ENCODE data around the gene TMEM150A. TPM values are rescaled to one million over a fixed set of nuclear protein-coding genes. Genes with fewer than 3 reads are reported as not detected.

The TMEM150A gene
- total and polyA plus RNA-seq, 2 of the 13 experiments (the other 11 are each of a cell fraction or from before 2014, with no cell fraction given), result 30.1 to 70.4 TPM

GRCh38 chr2:85602476-85603234 lies at the start of gene TMEM150A (continued):
- TF ChIP-seq NAIF1 (CRISPR knock-in tag; IDR thresholded peaks at IDR 0.05; ENCODE audit: borderline replicate concordance) (no peak), ZNF574 (CRISPR knock-in tag; IDR thresholded peaks at IDR 0.05) (peak; percentile 89), KLF16 (CRISPR knock-in tag; IDR thresholded peaks at IDR 0.05) (peak in 1 of 2 experiments; percentile 53; a peak in 2 of 4 replicates), HBP1 (CRISPR knock-in tag; IDR thresholded peaks at IDR 0.05; ENCODE audit: low read depth) (no peak), PRMT3 (CRISPR knock-in tag; IDR thresholded peaks at IDR 0.05; ENCODE audit: borderline replicate concordance, low read depth) (peak; percentile 60; the same call in 1 of the 2 replicates), ZZZ3 (CRISPR knock-in tag; IDR thresholded peaks at IDR 0.05; ENCODE audit: borderline replicate concordance) (no peak), ATM (IDR thresholded peaks at IDR 0.05; ENCODE audit: borderline replicate concordance) (no peak), ZNF691 (CRISPR knock-in tag; IDR thresholded peaks at IDR 0.05; ENCODE audit: borderline replicate concordance, low read depth) (no peak), ZBTB44 (CRISPR knock-in tag; IDR thresholded peaks at IDR 0.05) (no peak), ZNF781 (CRISPR knock-in tag; IDR thresholded peaks at IDR 0.05; ENCODE audit: borderline replicate concordance, not compliant biosample characterization) (no peak), TOE1 (CRISPR knock-in tag; IDR thresholded peaks at IDR 0.05) (no peak), ZNF24 (IDR thresholded peaks at IDR 0.05) (no peak), ZNF773 (CRISPR knock-in tag; IDR thresholded peaks at IDR 0.05; ENCODE audit: borderline replicate concordance) (no peak), NFAT5 (CRISPR knock-in tag; IDR thresholded peaks at IDR 0.05) (no peak), MTA1 (CRISPR knock-in tag; IDR thresholded peaks at IDR 0.05; ENCODE audit: borderline replicate concordance) (no peak; the same call in 1 of the 2 replicates), ZSCAN25 (CRISPR knock-in tag; IDR thresholded peaks at IDR 0.05) (0 out of 2 replicates have a peak, but pooled peaks have one; percentile 21)
